Heart left ventricle (tissue), 16 donors: ENCODE measurements around the gene CCR6. TPM values are rescaled to one million over a fixed set of nuclear protein-coding genes. Genes with fewer than 3 reads are reported as not detected.
"Not testable (repeated sequence)": the region's sequence is repeated elsewhere in the genome, so short reads cannot be mapped to it uniquely, and the experiment has no call there.

ENCODE experiments used
- ATAC-seq, 4 donors: fragments of 200-7000 bp; cut with Tn5 transposase; one replicate each; pipeline ENCODE4 v1.9.1; 2020 to 2022; ENCODE audit warnings: moderate library complexity in 4 of 4, mild to moderate bottlenecking in 3 of 4, moderate number of reproducible peaks in 1 of 4
- DNase-seq, 5 donors: peaks; one replicate each; pipeline ENCODE4 v3.0.0-alpha.2; 2020
- H3K27ac ChIP-seq, 12 donors: fragments of 200-600 bp; sonication (generic) in 4 of 12; one replicate each; pipeline versions ENCODE4 v1.5.0 to v1.8.0; 2016 to 2022; ENCODE audit warnings: mild to moderate bottlenecking in 2 of 12
- H3K27me3 ChIP-seq, 9 donors: fragments of 200-600 bp; sonication (generic) in 2 of 9; one replicate each; pipeline versions ENCODE4 v1.5.1 to v1.8.0; 2016 to 2022; ENCODE audit warnings: mild to moderate bottlenecking in 3 of 9
- H3K36me3 ChIP-seq, 9 donors: fragments of 200-600 bp; sonication (generic) in 2 of 9; one replicate each; pipeline versions ENCODE4 v1.5.0 to v1.8.0; 2018 to 2022; ENCODE audit warnings: mild to moderate bottlenecking in 2 of 9
- H3K4me1 ChIP-seq, 12 donors: fragments of 200-600 bp; sonication (generic) in 4 of 12; one replicate each; pipeline versions ENCODE4 v1.5.0 to v1.8.0; 2016 to 2022; ENCODE audit warnings: mild to moderate bottlenecking in 3 of 12
- H3K4me3 ChIP-seq, 12 donors: fragments of 200-600 bp; sonication (generic) in 4 of 12; one replicate each; pipeline versions ENCODE4 v1.5.0 to v1.8.0; 2017 to 2022; ENCODE audit warnings: mild to moderate bottlenecking in 9 of 12, moderate library complexity in 4 of 12
- H3K9me3 ChIP-seq, 12 donors: fragments of 200-600 bp; sonication (generic) in 4 of 12; one replicate each; pipeline versions ENCODE4 v1.5.0 to v1.8.0; 2016 to 2022; ENCODE audit warnings: mild to moderate bottlenecking in 1 of 12
- WGBS, 4 donors: extraction: QIAGEN DNeasy Blood & Tissue Kit in 2 of 4; methylation state at CpG; one replicate each; pipeline versions ENCODE4 v1.1.5 to v1.1.7; 2013 to 2018; 5-methylcytosine and 5-hydroxymethylcytosine counted together
- intact Hi-C, 10 donors: fragments of 100-400 bp; cut with DNase I; formaldehyde crosslinking; loops; one replicate each; pipeline versions ENCODE4 v1.11.1 to v1.14.2; 2022
- polyA plus RNA-seq, 2 donors: library from polyadenylated mRNA; stranded (reverse); fragments of 200-250 nt; gene quantifications; one replicate each; pipeline ENCODE4 v1.2.3, GENCODE V29; 2013
- total RNA-seq, 9 donors: library from RNA; depleted of rRNA in 2 of 9; stranded (reverse); fragments of >200 nt in 2 of 9; fragmentation: NEBNext Ultra II Directional in 3 of 9; extraction: Animal tissue kit (Norgen Biotek cat#: 25700) in 3 of 9; gene quantifications; one replicate each; pipeline versions ENCODE4 v1.1.0 to v1.2.4, GENCODE V29; 2016 to 2023
- TF ChIP-seq, protein P1 (sequence below), 12 donors: fragments of 200-600 bp; sonication (generic) in 4 of 12; IDR thresholded peaks; one replicate each; pipeline versions ENCODE4 v1.5.0 to v1.8.0; 2018 to 2022; ENCODE audit warnings: antibody characterized with exemption in 12 of 12, mild to moderate bottlenecking in 5 of 12
- donor health status: ischemic (EF 13 %, LVEDD 7.1; RV severe dilation, severe dysfunction).
- donor health status: healthy with polysubstance abuse.
- donor health status: DM: no; HTN: yes; CAD: no.
- donor health status: DM: no; HTN: no; CAD: no.
- donor health status: ischemic (EF 25% LVEDD 6.9; RV normal size, moderate dysfunction).
- donor health status: ischemic (EF 25% LVEDD 5.7; RV mildly dilated, moderate dysfunction).
- donor health status: healthy.
- donor health status: DM: yes; HTN: yes; CAD: no.
- donor health status: ischemic (EF 35%, LVEDD 5.7; RV mildly dilated, moderate dysfunction).
- donor health status: nonischemic (EF 11% LVEDD 7.7; RV severe dilation, severe dysfunction).
- donor health status: DM: yes; HTN: yes; CAD: no.
- donor health status: PGD.
- donor health status: ischemic (EF 29% LVEDD 5.4; RV normal size, mild dysfunction).
- donor health status: nonischemic (EF 23%, LVEDD 6.1; RV moderate dilation, normal function).

CCR6 gene
- total and polyA plus RNA-seq, 11 donors: 0.23 TPM; not detected in 10

DNA sequence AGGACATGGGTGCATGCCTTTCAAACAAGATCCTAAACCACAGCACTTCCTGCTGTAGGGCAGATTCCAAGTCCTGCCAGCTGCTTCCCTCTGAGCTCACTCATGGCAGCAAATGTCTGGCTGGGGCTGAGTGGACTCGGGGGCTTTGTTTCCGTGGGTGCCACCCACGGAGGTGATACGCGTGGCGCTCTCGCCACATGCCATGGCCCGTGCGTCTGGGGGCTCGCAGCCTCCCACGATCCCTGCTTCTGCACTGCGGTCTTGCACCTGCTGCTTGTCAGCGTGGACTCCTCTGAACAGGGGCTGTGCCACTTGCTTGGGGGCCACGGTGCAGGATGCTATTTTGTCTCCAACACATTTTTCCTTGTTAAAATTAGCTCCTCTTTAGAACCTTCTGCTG is 54.4 kb downstream of the CCR6 start:
- ATAC-seq, H3K9me3 ChIP-seq, H3K4me3 ChIP-seq, H3K27ac ChIP-seq, DNase-seq, H3K36me3 ChIP-seq, H3K4me1 ChIP-seq: not testable (repeated sequence)
- intact Hi-C loops: loop anchor here in 1 of 10 donors (10.0 kb wide), 1 partner anchor 198 kb away; no protein-coding TSS in a partner anchor
- peaks cover 0 to 10% (median 0%) of the 10 kb centered on the region in 9 donors for H3K27me3 ChIP-seq
- 43 to 88% (median 76%) methylated on average over 1 to 14 of the region's 14 CpGs for WGBS, 4 donors

DNA sequence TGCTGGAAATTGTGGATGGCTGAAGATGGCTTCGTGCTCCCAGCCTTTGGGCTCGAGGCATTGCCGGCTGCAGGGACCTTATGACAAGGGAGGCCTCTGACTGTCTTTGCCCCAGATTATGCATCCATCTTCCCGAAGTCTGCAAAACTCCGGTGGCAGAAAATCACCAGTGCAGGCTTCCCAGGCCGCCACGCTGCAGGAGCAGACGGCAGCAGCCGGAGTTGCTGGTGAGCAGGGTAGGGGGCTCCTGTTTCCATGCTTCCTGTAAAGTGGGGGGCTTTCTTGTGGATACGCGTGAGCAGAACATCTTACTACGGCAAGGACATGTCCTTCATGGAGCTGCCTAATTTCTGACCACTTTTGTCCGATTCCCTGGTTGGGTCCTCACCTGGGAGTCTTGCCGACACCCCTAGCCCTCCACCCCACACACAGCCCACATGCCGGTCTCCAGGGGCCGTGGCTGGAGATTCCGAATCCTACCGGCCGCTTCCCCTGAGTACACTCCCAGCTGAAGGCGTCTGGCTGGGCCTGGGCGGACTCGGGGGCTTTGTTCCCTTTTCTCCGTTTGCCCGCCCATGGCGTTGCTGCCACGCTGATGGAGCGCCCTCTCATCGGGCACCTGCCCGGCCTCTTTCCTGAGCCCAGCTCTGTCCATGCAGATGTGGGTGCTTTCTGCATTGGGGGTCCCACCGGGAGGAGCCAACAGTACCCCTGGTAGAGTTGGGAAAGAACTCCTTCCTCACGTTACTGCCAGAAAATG is 56.2 kb downstream of the CCR6 start:
- not testable (repeated sequence) for ATAC-seq

DNA sequence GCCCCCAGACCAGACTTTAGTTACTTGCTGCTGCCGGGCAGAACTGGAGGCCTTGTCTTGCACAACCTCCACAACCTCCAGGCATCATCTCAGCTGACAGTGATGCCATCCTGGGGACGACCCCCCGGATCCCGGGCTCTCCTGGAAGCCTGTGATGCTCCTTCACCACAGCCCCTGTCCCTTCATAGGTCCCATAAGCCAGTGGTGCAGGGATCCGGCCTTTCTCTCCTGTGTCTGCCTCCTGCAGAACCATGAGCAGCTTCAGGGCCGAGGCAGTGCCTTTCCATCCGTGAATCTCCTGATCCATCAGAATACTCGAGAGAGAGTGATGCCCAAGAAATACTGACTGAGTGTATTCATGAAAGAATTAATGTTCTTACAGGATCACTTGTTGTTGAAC is 57.2 kb downstream of the CCR6 start:
- H3K9me3 ChIP-seq, H3K4me3 ChIP-seq, DNase-seq, H3K4me1 ChIP-seq, H3K27me3 ChIP-seq, H3K36me3 ChIP-seq, intact Hi-C loops, H3K27ac ChIP-seq: not testable (repeated sequence)
- WGBS, 4 donors: 57 to 90% (median 84%) methylated on average over 2 to 7 of the region's 8 CpGs
- peak in 1 of 4 donors; percentile 11 for ATAC-seq

More for the DNA sequence above, 56.2 kb downstream of the CCR6 start:
- not testable (repeated sequence) for H3K4me3 ChIP-seq, DNase-seq, H3K27me3 ChIP-seq, H3K9me3 ChIP-seq, H3K4me1 ChIP-seq, H3K36me3 ChIP-seq, H3K27ac ChIP-seq
- WGBS, 4 donors: 86 to 96% (median 88%) methylated on average over 2 to 25 of the region's 31 CpGs
- intact Hi-C loops: loop anchor here in 1 of 10 donors (10.0 kb wide), 1 partner anchor 196 kb away; no protein-coding TSS in a partner anchor

DNA sequence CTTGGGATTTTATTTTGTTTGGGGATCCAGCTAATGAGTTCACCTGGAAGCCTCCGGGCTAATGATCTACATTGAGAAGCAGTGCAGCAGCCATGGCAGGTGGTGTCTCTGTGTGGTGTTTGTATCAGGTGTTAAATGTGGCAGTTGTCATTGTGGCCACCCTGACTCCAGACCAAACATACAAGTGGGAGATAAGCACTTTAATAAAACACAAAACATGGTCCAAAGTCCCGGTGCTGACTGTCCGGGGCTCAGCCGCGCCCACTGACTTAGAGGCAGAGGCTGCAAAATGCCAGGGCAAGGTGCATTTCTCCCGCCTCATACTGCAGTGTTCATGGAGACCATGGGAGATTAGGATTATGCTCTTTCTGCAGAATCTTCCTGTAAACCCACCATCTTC is 58.5 kb downstream of the CCR6 start:
- H3K36me3 ChIP-seq, ATAC-seq, intact Hi-C loops, H3K27me3 ChIP-seq, H3K9me3 ChIP-seq, H3K4me3 ChIP-seq, H3K4me1 ChIP-seq, DNase-seq, H3K27ac ChIP-seq: not testable (repeated sequence)
- 83% methylated on average over 1 of the region's 6 CpGs; no CpG with 5 or more reads in 3 of the 4 donors for WGBS, 4 donors

DNA sequence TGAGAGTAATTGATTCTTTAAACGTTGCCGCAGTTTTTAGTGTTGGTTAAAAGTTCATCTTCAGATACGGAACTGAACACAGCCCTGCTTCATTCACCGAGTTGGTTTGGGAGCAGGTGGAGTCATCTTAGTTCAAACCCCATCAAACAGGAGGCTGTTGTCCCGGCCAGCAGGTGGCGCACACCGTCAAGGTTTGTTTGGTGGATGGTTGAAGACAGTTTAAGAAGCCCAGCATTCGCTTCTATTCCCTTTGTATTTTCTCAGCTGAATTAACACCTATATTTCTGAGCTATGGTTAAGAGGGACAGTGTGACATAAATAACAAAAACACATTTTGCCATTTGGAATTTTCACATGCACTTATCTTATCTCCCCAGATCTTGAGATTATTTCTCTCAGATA is 60.0 kb downstream of the CCR6 start:
- H3K27ac ChIP-seq, H3K4me1 ChIP-seq, H3K36me3 ChIP-seq, H3K4me3 ChIP-seq, H3K9me3 ChIP-seq, DNase-seq, H3K27me3 ChIP-seq, intact Hi-C loops: not testable (repeated sequence)
- TF ChIP-seq, protein P1, sequence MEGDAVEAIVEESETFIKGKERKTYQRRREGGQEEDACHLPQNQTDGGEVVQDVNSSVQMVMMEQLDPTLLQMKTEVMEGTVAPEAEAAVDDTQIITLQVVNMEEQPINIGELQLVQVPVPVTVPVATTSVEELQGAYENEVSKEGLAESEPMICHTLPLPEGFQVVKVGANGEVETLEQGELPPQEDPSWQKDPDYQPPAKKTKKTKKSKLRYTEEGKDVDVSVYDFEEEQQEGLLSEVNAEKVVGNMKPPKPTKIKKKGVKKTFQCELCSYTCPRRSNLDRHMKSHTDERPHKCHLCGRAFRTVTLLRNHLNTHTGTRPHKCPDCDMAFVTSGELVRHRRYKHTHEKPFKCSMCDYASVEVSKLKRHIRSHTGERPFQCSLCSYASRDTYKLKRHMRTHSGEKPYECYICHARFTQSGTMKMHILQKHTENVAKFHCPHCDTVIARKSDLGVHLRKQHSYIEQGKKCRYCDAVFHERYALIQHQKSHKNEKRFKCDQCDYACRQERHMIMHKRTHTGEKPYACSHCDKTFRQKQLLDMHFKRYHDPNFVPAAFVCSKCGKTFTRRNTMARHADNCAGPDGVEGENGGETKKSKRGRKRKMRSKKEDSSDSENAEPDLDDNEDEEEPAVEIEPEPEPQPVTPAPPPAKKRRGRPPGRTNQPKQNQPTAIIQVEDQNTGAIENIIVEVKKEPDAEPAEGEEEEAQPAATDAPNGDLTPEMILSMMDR (IDR thresholded peaks at IDR 0.05): peak in 8 of 12 donors; percentile 9 to 40 (median 16)
- WGBS, 4 donors: 3 to 7% (median 5%) methylated on average over 4 of the region's 8 CpGs
- ATAC-seq: peak in 3 of 4 donors; percentile 65 to 76 (median 68)

DNA sequence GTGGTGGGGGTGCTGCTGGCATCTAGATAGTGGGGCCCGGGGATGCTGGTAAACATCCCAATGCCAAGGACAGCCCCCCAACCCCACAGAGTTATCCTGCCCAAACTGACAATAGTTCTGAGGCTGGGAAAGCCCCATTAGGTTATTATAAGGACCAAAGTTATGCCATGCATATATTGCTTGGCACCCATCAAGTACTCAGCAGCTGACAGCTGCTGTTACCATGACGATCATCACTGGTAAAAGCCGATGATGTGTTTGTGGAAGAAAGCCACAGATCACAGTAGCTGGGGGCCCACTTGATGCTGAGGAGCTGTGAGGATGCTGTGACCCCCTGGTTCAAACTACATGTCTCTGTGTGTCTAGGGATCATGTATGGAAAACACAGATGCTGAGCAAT is 62.2 kb downstream of the CCR6 start:
- intact Hi-C loops, DNase-seq, H3K36me3 ChIP-seq, H3K27me3 ChIP-seq, H3K4me1 ChIP-seq, H3K4me3 ChIP-seq, H3K9me3 ChIP-seq, ATAC-seq, H3K27ac ChIP-seq: not testable (repeated sequence)
- WGBS, 4 donors: 67 to 71% (median 69%) methylated on average over 1 to 3 of the region's 3 CpGs

DNA sequence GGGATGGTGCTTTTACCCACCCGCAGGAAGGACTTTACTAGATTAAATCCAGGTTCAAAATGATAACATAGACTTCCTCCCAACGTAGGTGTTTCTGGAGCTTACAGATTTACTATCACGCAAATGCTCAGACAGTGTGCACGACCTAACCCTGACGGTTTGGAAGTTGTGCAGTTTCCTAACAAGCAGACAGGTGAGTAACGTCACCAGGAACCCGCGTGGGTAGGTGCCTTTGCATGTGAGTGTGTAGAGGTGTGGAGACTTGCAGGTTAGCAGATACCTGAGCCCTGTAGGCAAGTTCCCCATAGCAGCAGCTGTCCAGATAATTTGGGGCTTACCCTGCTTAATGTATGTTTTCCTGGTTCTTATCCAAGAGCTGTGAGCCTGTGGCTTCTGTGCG is 64.4 kb downstream of the CCR6 start:
- H3K36me3 ChIP-seq, ATAC-seq, H3K27me3 ChIP-seq, H3K4me3 ChIP-seq, H3K4me1 ChIP-seq, H3K27ac ChIP-seq, DNase-seq, intact Hi-C loops: not testable (repeated sequence)
- peaks cover 0 to 11% (median 0%) of the 10 kb centered on the region in 12 donors for H3K9me3 ChIP-seq
- WGBS, 4 donors: 69 to 89% (median 75%) methylated on average over 7 to 9 of the region's 9 CpGs

Other genes with a start within 250 kb of the CCR6 start
- gene RNASET2, start 166.5 kb upstream of the CCR6 start, total RNA-seq: 10 to 100 TPM in 7 of 9 donors, 1 to 10 TPM in 2; 7.9 to 76.0 (median 13.5) TPM
- gene RNASET2, start 166.5 kb upstream of the CCR6 start, polyA plus RNA-seq: 10 to 100 TPM in 1 of 2 donors, 1 to 10 TPM in 1; 5.7 to 18.3 TPM
- 10 to 100 TPM in 6 of 9 donors, 1 to 10 TPM in 3; 6.6 to 15.5 (median 10.7) TPM for gene CEP43, start 123.7 kb upstream of the CCR6 start, total RNA-seq
- 10 to 100 TPM in 1 of 2 donors, 1 to 10 TPM in 1; 4.7 to 16.9 TPM for gene CEP43, start 123.7 kb upstream of the CCR6 start, polyA plus RNA-seq
- not detected for gene GPR31, start 34.9 kb downstream of the CCR6 start, total RNA-seq
- not detected for gene GPR31, start 34.9 kb downstream of the CCR6 start, polyA plus RNA-seq
- gene UNC93A, start 168.2 kb downstream of the CCR6 start, total RNA-seq: not detected
- not detected for gene UNC93A, start 168.2 kb downstream of the CCR6 start, polyA plus RNA-seq
- gene TTLL2, start 202.0 kb downstream of the CCR6 start, total RNA-seq: not detected
- not detected for gene TTLL2, start 202.0 kb downstream of the CCR6 start, polyA plus RNA-seq